NCI-H2227 treated with DMSO at 0.1 percent for 48 hours (cell line): ENCODE results near the gene BCAS3.

Experiments used
- DNase-seq: peaks from one replicate; lab custom pipeline; 2025; lab: John Stamatoyannopoulos, UW

BCAS3 gene

GRCh38 chr17:61291451-61292285 is 614.0 kb downstream of the BCAS3 start:
- DNase-seq = no peak

GRCh38 chr17:61294286-61294685 is 616.6 kb downstream of the BCAS3 start:
- no peak for DNase-seq

GRCh38 chr17:61294777-61295176 is 617.1 kb downstream of the BCAS3 start:
- no peak for DNase-seq

GRCh38 chr17:61296058-61296457 is 618.4 kb downstream of the BCAS3 start:
- DNase-seq = no peak

GRCh38 chr17:61299517-61300513 is 622.2 kb downstream of the BCAS3 start:
- no peak for DNase-seq

GRCh38 chr17:61302953-61303816 is 625.5 kb downstream of the BCAS3 start:
- DNase-seq = no peak

GRCh38 chr17:61303817-61304096 is 626.1 kb downstream of the BCAS3 start:
- DNase-seq = no peak

GRCh38 chr17:61305024-61305423 is 627.4 kb downstream of the BCAS3 start:
- no peak for DNase-seq

- DNase-seq = no peak
Measured at GRCh38 chr17:61306003-61306402, 628.4 kb downstream of the BCAS3 start.

GRCh38 chr17:61307905-61308886 is 630.5 kb downstream of the BCAS3 start:
- peak; percentile 52 for DNase-seq

- no peak for DNase-seq
Measured at GRCh38 chr17:61309362-61310256, 632.0 kb downstream of the BCAS3 start.

GRCh38 chr17:61310590-61310989 is 632.9 kb downstream of the BCAS3 start:
- DNase-seq = no peak

GRCh38 chr17:61312406-61313295 is 635.0 kb downstream of the BCAS3 start:
- DNase-seq = no peak

GRCh38 chr17:61313461-61314326 is 636.0 kb downstream of the BCAS3 start:
- no peak for DNase-seq

- no peak for DNase-seq
Measured at GRCh38 chr17:61314368-61315078, 636.9 kb downstream of the BCAS3 start.

GRCh38 chr17:61316633-61317032 is 639.0 kb downstream of the BCAS3 start:
- DNase-seq = no peak

- no peak for DNase-seq
Measured at GRCh38 chr17:61317779-61318178, 640.1 kb downstream of the BCAS3 start.
